ENCODE measurements around the gene ZNF416.

DNA sequence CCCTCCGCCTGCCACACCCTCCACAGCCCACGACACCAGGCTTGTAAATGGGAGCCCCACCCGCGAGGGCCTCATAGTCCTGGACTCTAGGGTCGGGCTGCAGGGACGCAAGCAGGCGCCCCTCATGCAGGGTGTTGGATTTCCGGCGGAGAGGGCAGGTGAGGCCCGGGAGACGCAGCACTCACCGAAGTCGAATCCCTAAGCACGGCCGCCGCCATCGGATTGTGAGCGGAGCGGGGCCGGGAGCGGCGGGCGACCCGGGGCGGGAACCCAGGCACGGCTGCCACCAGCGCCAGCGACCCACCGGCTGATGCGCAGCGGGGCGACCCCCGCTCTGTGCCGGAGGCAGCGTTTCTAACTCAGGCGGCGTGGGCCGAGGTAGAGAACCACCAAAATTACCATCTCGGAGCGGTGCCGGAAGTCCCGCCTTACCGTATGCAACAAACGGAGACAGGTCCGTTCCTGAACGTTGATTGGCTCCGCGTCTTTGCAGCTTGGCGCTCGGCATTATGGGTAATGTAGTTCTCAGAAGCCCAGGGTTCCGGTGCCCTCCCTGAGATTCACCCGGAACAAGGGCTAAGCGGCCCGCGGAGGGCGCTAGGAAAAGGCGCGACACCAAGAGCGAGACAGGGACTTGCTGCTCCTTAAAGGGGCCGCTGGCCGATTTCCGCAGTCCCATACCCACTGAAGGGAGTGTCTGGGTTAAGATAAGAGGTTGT, at the start of gene ZNF416:
- TF ChIP-seq NPAS2 (CRISPR knock-in tag; IDR thresholded peaks at IDR 0.05; ENCODE audit: borderline replicate concordance) (no peak), EP300 (IDR thresholded peaks at IDR 0.05) (no peak), CTCF (IDR thresholded peaks at IDR 0.05) (no peak)
- TF ChIP-seq, protein P1, sequence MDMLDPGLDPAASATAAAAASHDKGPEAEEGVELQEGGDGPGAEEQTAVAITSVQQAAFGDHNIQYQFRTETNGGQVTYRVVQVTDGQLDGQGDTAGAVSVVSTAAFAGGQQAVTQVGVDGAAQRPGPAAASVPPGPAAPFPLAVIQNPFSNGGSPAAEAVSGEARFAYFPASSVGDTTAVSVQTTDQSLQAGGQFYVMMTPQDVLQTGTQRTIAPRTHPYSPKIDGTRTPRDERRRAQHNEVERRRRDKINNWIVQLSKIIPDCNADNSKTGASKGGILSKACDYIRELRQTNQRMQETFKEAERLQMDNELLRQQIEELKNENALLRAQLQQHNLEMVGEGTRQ (IDR thresholded peaks at IDR 0.05), result no peak

All from A549 (cell line).